Midbrain (tissue), 1 donor: ENCODE data around the gene DCLK1.

ENCODE experiments used
- DNase-seq: peaks from one replicate; lab custom pipeline; 2025; lab: John Stamatoyannopoulos, UW

DCLK1 gene

DNA sequence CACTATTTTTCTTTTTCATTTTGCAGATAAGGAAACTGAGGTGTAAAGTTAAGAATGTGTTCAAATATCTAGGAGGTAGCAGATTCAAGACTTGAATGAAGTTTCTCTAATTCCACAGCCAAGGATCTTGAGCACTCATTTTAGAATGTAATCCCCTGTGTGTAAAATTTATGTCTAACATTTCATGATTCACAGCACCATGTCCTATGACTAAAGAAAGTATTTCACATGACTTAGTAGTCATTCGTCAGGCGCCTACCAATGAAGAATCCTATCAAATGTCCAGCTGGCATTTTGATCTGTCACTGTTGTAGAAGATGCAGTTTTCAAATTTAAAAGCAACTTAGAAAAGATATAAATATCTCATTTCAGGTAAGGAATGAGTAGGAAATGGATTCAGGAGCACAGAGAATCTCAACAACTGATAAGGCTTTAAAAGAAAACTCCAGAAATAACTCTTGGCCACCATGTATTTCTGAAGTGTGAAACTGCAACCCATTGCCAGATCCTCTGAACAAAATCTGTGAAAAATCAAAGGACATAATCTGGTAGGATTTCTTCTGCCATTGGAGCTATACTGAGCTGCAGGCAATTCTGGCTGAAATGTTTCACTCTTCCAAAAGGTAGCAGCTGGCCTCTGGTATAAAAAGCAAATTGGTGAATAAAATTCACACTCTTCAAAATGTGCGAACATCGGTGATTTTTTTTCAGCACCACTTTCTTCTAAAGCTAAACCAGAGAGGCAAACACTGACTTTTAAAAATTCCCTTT, 92.2 kb downstream of the DCLK1 start:
- DNase-seq: no peak

DNA sequence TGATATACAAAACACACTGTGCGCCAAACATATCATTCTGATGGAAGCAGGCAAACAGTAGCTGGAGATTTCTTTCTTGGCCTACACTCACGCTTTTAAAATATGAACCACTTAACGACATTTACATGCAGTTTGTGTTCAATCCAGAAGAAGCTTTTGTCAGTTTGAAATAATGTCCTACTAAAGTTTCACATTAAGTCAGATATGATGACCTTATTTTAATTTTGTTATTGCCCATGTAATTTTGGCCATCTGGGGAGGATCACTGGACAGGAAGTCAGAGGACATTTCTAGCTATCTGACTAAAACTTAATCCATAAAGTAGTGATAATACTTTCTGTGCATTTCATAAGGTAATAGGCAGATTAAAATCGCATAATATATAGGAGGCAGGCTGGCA, 98.1 kb downstream of the DCLK1 start:
- DNase-seq: no peak

DNA sequence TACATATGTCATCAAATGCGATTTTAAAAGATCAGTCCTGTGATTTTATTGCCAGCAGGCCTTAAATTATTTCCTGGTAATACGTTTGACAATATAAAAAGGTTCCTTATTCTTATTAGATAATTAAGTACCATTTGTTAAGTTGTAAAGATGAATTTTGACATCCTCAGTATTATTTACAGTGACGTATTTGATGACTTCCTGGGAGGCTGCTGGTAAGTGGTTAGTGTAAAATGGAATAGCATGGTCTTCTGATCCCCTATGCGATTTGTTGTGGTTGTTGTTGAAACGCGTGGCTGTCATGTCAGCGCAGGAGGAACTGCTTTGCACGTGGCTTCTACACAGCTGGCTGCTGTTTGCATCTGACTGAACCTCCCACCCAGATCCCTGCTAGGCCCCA, 99.7 kb downstream of the DCLK1 start:
- DNase-seq: no peak

DNA sequence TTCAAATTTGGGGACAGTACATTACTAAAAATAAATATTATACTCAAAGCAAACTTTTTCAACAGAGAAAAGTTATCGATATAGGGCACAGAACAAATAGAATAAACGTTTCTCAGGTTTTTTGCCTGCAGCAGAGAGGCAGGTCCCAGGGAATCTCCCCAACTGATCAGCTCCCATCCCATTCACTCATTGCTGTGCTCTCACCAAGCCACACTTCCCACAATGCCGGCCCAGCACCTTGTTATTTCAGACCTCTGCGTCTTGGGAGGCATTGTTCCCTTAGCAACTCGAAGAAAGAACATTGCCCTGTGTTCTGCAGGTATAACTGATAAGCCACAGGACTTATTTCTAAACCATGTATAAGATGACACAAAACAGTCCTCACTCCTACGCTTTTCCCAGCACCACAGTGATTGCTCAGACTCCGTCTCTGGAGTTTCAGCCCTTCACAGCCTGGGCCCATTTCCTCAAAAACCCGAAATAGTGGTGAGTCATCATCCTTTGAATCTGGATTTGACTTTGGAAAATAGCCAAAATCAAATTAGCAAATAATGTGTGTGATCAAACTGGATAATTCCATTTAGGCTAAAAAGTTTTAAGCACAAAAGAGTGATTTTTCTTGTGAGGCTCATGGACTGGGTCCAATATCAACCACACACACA, 100.4 kb downstream of the DCLK1 start:
- no peak for DNase-seq

DNA sequence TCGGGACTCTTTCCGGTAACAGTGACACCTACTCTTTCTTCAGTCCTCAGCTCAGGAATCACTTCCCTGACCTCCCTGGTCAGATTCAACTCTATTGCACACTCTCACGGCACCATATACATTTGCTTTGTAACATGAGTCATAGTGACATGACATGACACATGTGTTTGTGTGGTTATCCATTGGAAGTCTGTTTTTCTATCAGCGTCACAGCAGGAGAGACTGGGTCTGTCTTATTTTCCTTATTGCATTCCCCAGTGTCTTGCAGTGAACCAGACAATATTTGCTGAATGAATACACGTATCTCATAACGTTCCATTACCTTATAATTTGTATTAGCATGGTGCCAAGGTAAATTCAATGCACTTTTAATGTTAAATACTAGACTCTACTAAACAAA, 102.0 kb downstream of the DCLK1 start:
- DNase-seq: no peak

DNA sequence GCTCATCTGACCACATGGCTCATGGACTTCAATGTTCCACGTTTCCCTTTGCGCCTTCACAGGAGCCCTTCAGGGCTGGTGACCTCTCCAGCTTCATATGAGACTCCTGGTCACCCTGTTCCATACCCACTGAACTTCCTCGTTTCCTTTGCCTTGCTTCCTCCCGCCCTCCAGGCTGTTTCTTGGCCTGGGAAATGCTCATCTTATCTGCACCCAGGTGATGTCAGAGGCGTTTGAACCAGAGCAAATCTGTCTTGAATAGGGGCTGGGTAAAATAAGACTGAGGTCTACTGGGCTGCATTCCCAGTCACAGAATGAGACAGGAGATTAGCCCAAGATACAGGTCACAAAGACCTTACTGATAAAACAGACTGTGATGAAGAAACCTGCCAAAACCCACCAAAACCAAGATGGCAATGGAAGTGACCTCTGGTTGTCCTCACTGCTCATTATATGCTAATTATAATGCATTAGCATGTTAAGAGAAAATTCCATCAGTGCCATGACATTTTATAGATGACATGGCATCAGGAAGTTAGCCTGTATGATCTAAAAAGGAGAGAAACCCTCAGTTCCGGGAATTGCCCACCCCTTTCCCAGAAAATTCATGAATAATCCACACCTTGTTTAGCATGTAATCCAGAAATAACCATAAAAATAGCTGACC, 102.7 kb downstream of the DCLK1 start:
- DNase-seq: no peak

DNA sequence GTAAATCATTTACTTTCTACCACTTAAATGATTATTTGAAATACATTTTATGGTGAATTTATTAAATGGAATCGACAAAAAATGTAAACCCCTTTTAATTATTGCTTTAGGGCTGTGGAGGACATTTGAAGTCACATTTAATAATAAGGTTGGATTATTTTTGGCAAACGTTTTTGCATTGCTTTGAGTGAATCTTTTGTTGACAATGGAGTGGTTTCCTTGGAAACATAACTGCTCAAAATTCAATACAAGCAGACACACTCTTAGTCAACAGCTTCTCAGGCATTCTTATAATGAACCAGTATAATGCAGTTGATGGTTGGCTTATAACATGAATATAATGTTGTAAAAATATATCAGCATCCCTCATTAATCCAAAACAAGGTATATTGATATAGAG, 104.7 kb downstream of the DCLK1 start:
- DNase-seq: no peak

DNA sequence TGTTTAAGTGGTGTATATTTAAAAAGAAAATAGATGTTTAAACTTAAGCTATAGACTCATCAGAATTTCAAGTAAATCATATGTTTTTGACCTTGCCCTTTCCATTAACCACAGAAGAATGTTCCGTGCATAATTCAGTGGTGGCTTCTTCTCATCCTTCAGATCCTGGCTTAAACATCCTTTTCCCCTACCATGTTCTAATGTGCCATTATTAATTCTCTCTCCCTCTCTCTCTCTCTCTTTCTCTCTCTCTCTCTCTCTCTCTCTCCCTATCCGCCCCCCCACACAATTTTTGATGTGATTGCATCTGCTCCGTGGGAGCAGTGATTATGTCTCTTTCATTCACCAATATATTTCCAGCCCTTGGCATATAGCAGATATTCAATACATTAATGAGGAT, 116.4 kb downstream of the DCLK1 start:
- DNase-seq: no peak

DNA sequence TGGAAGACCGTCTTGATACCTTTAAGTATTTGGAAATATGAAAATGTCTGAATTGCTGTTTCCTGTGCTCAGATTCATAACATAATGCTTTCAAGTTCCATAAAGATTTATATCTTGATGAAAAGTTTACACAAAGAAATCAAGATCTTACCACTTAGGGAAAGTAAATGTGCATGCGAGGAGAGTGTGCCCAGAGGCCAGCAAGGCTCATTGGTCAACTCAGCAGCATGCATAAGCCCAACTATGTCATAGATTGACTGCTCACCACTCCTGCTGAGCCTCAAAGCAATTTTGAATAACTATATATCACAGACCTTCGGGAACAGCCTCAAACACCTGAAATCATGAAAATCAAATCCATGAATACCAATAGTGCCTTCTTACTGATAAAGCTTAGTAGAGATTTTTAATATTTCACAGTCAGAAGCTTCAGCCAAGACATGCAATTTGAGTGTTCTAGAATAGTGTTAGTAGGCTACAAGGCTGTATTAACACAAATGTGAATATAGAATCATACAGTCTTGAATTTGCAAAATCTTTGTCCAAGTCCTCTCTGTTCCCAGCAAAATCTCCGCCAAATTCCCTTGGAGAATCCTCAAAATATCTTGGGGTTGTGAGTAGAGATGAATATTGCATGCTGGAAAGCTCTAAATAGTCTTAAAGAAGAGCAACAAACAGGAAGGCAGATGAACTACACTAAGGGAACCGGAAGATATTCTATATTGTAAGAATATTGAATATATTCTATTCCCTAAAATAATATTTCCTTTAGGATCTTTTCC, 124.1 kb downstream of the DCLK1 start:
- no peak for DNase-seq

DNA sequence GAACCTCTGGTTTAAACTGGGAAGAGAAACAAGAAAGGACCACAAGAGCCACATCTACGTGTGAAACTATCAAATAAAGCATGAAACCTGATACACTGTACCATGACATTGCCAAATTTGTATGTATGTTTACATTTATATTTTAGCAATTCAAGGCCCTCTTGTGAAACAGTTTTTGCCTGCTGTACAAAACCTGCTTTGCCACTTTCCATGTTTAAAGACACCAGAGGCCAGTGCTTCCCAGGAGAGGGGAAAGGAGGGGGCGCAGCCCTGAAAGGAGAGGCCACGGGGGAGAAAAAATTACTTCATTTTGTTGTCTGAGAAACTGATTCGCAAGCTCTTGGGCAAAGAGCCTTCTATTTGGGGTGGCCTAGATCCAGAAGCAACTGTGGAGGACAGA, 124.8 kb downstream of the DCLK1 start:
- DNase-seq: no peak

DNA sequence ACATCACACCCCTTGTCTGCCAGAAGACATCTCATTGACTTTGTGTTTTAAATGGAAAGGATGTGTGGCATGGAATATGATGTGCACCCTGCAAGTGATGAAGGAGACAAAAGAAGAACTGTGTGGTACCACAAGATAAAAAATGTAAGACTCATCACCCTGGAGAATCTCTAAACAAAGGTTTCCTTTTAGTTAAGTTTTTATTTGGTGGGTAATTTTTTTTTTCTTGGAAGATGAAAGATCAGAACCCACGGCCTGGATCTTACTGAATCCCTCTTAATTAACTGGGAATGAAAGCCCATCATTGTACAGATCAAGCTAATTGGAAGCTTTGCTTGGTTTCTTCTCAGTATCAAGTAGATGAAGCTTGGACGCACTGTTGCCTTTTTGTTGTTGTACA, 129.6 kb downstream of the DCLK1 start:
- no peak for DNase-seq

DNA sequence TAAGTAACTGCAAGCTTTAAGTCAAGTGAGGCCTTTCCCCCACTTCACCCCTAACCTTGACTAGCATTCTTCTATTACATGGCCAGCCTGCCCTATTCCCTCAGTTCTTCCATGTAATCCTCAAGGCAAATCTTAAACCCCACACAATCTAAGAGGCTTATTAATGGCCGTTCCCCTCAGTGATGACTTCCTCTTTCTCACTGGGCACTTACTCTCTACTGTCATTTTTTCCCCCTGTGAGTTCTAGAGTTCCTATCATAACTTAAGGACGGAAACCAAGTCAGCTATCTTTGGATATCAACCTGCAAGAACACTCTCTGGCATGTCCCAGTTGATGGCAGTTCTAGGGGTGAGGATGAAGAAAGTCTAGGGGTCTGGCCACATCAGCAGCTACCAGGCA, 131.2 kb downstream of the DCLK1 start:
- no peak for DNase-seq

DNA sequence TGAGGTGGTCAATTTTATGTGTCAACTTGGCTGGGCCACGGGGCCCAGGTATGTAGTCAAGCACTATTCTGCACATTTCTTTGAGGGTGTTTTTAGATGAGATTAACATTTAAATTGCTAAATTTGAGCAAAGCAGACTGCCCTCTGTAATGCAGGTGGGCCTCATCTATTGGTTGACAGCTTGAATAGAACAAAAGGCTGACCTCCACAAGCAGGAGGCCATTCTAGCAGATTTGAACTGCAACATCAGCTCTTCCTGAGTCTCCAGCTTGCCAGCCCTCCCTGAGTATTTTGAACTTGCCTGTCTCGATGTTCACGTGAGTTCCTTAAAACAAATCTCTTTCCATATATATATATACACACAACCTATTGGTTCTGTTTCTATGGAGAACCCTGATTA, 134.8 kb downstream of the DCLK1 start:
- no peak for DNase-seq

DNA sequence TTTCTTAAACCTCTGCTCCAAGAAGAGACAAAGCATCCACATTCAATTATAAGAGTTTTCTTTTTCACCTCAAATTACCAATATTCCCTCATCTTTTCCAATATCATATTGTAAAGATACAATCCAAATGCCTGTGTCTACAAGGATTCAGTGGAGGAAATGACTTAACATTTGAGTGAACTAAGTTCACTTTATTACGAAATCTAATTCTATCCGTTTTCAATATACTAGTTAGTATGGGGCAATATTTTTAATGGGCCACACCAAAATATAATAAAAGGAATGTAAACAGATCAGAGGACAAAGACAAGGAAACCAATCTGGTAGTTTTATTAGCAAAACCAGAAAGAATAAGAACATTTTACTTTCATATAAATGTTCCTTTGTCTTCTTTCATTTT, 136.0 kb downstream of the DCLK1 start:
- DNase-seq: no peak

DNA sequence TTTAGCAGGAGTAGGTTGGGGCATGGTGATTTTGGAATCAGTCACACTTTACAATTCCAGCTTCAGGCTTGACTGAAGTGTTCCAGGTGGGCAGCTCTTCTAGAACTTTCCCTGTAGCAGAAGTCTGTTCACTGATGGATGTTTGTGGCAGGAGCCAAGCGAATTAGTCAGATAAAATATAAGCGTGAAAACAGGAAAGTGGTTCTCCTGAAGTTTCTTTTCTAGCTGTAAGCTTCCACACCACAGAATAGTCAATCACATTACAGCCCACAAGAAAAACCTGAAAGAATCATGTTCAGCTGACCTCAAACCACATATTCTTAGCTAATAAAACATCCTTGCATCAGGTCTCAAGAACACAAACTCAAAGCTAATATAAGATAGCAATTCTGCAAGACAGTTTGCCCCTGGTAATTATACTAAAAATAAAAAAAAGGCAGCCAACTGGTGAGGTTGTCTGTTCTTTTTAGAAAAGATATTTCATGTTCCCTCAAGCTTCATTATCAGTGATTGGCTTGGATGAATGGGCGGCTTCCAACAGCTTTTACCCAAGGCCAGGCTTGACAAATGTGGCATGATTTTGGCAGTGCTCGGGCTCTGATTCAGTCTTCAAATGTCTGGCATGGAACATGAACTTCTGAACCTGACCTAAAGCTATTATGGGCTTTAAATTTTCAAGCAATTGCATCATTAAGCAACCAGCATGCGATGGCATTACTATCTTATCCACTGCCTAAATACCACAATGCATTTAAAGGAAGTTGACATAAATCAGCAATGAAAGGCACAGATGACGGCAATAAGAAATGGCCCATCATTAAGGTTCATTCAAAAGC, 136.8 kb downstream of the DCLK1 start:
- DNase-seq: no peak

DNA sequence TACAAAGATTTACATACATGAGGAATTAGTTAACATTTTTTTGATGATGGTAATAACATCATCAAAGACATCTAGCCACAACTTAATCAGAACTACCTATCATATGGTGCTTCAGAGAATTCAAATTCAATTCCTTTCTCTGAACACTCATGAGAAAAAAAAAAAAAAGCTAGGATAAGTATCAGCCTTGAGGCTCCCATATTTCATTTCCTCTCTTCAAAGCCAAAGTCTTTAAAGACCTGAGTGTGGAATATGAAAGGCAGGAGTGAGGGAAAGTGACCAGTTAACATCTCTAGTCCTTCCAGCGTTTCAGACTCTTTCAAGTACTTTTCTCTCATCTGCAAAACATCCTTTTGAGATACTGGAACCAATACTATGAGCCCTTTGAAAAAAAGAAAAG, 137.5 kb downstream of the DCLK1 start:
- no peak for DNase-seq

DNA sequence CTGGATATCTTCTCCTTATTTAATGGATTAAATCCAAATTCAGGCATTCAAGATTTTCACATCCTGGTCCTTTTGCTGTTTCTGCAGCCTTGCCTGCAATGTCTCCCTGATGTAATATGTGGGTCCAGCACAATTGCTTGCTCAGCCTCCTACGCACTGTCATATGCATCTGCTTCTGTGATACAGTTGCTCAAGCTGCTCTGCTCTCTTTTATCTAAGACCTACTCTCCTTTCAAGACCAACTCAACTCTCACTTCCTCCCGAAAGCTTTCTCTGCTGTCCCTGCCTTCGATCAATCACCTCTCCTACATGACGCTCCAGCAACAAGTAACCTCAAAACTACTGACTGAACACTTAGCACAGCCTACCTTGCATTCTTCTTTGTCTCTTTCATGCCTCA, 138.2 kb downstream of the DCLK1 start:
- DNase-seq: no peak

DNA sequence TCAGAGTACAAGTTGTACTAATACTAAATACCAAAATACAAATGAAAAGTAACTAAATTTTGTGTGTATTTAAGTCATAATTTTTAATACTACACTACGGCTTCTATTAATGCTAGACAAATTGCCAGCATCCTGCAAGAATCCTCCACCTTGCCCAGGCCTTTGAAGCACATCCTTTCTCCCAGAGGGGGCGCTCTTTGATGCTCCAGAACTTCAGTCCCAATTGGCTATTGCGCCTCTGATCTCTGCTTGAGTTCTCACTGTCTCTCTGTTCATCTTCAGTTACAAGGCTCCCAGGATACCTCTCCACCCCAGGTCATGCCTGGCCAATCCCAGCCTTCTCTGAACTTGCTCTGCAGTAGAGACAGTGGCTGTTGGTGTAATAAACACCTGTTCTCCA, 141.0 kb downstream of the DCLK1 start:
- no peak for DNase-seq

DNA sequence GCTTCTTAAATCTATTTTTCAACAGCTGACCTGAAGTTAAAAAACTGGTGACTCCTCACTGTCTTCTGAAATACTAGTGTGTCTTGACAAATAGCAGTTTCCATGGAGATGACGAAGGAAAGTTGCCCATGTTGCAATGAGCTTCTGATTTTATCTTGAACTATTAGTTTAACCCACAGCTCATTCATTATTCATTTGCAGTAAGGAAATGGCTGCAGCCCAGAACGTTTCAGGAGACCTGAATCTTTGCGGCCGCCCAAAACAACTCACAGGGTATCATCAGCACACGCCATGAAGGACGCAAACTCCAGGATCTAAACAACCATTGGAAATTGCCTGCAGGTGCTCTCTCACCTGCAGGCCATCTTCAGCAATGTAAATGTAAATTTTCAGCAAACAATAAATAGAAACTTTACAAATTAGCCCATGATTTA, 142.5 kb downstream of the DCLK1 start:
- DNase-seq: no peak

DNA sequence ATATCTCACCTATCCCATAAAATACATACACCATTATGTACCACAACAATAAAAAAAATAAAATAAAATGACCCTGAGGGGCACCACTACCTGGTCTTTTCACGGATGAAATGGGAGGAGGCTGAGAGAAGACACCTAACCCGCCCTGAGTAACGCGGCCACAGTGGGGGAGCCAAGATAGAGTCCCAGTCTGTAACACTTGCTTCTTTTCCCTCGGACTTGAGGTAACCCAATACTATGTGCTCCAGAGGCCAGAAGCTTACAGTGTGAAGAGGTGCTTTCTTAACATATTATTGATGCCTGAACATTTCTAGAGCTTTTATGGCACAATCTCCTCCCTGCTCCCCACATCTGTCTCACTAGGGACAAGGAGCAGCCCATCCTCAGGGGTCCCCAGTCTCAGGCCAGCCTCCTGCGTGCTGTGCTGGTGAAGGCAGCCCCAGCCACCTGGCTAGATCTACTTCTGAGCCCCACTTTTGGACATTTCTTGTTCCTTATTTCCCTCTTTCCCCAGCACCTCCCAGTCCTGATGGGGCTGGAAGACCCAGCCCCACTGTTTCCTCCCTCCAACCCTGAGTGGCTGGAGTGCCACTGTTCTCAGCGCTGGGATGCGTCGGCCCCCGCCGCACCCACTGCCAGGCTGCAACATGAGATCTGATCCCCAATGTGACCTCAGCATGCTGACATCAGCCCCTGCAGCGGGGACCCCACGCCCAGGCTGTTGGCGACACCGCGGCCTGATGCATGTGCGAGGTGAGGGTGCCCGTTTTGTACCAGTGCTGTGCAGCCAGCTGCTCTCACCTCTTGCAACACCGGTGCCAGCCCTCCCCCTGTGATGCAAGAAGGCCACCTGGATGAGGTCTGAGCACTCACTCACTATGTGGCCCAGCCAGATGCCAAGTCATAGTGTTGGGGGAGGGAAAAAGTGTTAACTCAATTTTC, 143.3 kb downstream of the DCLK1 start:
- DNase-seq: no peak
